Gastroesophageal sphincter (tissue), 3 donors: ENCODE data around the gene ARMC9.

Source experiments
- POLR2AphosphoS5 ChIP-seq: sonication (generic); formaldehyde crosslinking; IDR thresholded peaks from one replicate; pipeline ENCODE4 v1.6.1; 2017; ENCODE audit warnings: antibody characterized with exemption
- TF ChIP-seq, protein P1 (sequence below), 4 experiments: fragments of 200-600 bp in 2 of 4; fragments of 450-650 bp in 2 of 4; sonication (generic) in 1 of 4; IDR thresholded peaks; one replicate each; pipeline ENCODE4 v1.5.1; 2017 to 2019; ENCODE audit warnings: antibody characterized with exemption in 4 of 4, mild to moderate bottlenecking in 2 of 4, moderate library complexity in 2 of 4

DNA sequence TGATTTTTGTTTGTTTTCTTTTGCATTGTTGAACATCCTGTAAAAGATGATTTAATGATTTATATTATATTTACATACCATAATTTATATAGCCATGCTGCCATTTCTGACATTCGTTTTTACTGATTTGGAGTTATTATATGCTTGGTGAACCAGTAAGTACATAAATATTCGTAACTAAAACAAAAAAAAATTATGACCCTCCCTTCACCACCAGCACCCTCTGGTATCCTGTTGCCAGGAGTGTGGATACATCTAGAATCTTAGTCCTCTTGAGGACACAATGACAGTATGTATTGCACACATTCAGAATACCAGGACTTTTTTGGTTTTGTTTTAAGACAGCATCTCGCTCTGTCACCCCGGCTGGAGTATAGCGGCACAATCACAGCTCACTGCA lies 153.2 kb downstream of the ARMC9 start:
- TF ChIP-seq, protein P1, sequence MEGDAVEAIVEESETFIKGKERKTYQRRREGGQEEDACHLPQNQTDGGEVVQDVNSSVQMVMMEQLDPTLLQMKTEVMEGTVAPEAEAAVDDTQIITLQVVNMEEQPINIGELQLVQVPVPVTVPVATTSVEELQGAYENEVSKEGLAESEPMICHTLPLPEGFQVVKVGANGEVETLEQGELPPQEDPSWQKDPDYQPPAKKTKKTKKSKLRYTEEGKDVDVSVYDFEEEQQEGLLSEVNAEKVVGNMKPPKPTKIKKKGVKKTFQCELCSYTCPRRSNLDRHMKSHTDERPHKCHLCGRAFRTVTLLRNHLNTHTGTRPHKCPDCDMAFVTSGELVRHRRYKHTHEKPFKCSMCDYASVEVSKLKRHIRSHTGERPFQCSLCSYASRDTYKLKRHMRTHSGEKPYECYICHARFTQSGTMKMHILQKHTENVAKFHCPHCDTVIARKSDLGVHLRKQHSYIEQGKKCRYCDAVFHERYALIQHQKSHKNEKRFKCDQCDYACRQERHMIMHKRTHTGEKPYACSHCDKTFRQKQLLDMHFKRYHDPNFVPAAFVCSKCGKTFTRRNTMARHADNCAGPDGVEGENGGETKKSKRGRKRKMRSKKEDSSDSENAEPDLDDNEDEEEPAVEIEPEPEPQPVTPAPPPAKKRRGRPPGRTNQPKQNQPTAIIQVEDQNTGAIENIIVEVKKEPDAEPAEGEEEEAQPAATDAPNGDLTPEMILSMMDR (IDR thresholded peaks at IDR 0.05), result no peak
- no peak for TF ChIP-seq POLR2AphosphoS5
